Esophagus (tissue), 2 donors: Measurements from ENCODE around the gene TMEM154. TPM values are rescaled to one million over a fixed set of nuclear protein-coding genes. Genes with fewer than 3 reads are reported as not detected.

Source experiments
- H3K27ac ChIP-seq, 2 donors: one replicate each; pipeline ENCODE4 v1.5.1; 2013; ENCODE audit warnings: low read depth in 2 of 2, mild to moderate bottlenecking in 2 of 2, inconsistent platforms in 1 of 2, low read length in 1 of 2, moderate library complexity in 1 of 2
- H3K27me3 ChIP-seq, 2 donors: one replicate each; pipeline ENCODE4 v1.6.1; 2013; ENCODE audit warnings: low read length in 2 of 2, control low read depth in 1 of 2, mild to moderate bottlenecking in 1 of 2; ENCODE audit not compliant: insufficient read depth in 2 of 2, control insufficient read depth in 1 of 2
- H3K36me3 ChIP-seq, 2 donors: one replicate each; pipeline ENCODE4 v1.6.1; 2013; ENCODE audit warnings: low read length in 1 of 2; ENCODE audit not compliant: control insufficient read depth in 2 of 2, insufficient read depth in 2 of 2
- H3K4me1 ChIP-seq, 2 donors: one replicate each; pipeline ENCODE4 v1.6.1; 2013; ENCODE audit warnings: low read length in 1 of 2; ENCODE audit not compliant: control insufficient read depth in 2 of 2, insufficient read depth in 2 of 2
- H3K4me3 ChIP-seq, 2 donors: one replicate each; pipeline ENCODE4 v1.5.1; 2013; ENCODE audit warnings: low read length in 2 of 2, mild to moderate bottlenecking in 2 of 2, low read depth in 1 of 2, moderate library complexity in 1 of 2
- H3K9me3 ChIP-seq, 2 donors: one replicate each; pipeline ENCODE4 v1.6.1; 2013; ENCODE audit warnings: mild to moderate bottlenecking in 2 of 2, low read depth in 1 of 2, low read length in 1 of 2, moderate library complexity in 1 of 2; ENCODE audit not compliant: control insufficient read depth in 2 of 2, insufficient read depth in 1 of 2
- WGBS, 2 donors: extraction: QIAGEN DNeasy Blood & Tissue Kit; methylation state at CpG; one replicate each; pipeline ENCODE4 v1.1.7; 2013; 5-methylcytosine and 5-hydroxymethylcytosine counted together
- polyA plus RNA-seq, 2 donors: library from polyadenylated mRNA; stranded (reverse); fragments of 200-250 nt; gene quantifications; one replicate each; pipeline ENCODE4 v1.2.3, GENCODE V29; 2013
- donor health status: healthy with polysubstance abuse.
- donor health status: Bipolar disorder and iron deficiency.

TMEM154 gene
- polyA plus RNA-seq, 2 donors, result 17.7 to 24.2 TPM

GRCh38 chr4:152578670-152579069, 101.1 kb downstream of the TMEM154 start:
- WGBS, 2 donors, result 62 to 78% methylated on average over 1 of the region's 1 CpG
- H3K4me3 ChIP-seq, result no peak overlapping the region
- no peaks in the 10 kb centered on the region for H3K27me3 ChIP-seq
- no peaks in the 10 kb centered on the region for H3K4me1 ChIP-seq
- H3K9me3 ChIP-seq, result no peaks in the 10 kb centered on the region
- H3K36me3 ChIP-seq, result no peaks in the 10 kb centered on the region
- H3K27ac ChIP-seq, result no peak overlapping the region

DNA sequence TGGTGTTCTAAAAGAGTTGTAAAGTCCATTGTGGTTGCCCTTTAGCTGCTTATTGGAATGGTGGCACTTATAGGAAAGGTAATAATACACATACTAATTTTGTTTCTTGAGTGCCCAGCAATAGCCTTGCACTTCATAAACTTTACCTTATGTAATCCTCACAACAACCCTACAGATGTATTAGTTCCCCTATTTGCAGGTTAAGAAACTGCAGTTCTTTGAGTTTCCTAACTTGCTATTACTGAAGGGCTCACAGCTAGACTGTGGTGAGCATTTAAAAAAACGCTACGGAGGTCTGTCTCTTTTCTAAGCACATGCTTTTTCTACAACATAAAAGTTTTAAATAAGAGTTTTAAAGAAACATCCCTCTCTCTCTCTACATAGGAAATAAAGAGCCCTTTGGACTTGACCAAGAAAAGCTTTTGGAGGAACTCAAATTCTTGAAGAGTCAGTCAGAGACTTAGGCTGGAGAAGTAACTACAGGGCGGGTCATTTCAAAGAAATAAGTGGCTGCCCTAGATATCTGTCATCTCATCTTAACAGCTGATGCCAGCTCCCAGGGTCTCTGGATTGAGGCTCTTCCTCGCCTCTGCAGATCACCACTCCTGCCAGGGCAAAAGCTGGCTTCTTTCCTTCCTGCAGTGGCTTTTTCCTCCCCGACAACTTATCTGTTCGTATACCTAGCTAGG, 101.9 kb downstream of the TMEM154 start:
- WGBS, 2 donors, result 64 to 70% methylated on average over 6 of the region's 6 CpGs
- Histone ChIP-seq H3K9me3 (no peaks in the 10 kb centered on the region), H3K4me3 (no peak overlapping the region), H3K4me1 (no peaks in the 10 kb centered on the region), H3K27me3 (no peaks in the 10 kb centered on the region), H3K27ac (no peak overlapping the region), H3K36me3 (no peaks in the 10 kb centered on the region)

GRCh38 chr4:152575533-152575932, 104.3 kb downstream of the TMEM154 start:
- Histone ChIP-seq H3K4me3 (no peak overlapping the region), H3K27me3 (no peaks in the 10 kb centered on the region), H3K9me3 (no peaks in the 10 kb centered on the region), H3K4me1 (no peaks in the 10 kb centered on the region), H3K36me3 (no peaks in the 10 kb centered on the region), H3K27ac (no peak overlapping the region)
- WGBS, 2 donors, result 68 to 90% methylated on average over 1 of the region's 1 CpG

- Histone ChIP-seq H3K4me3 (no peak overlapping the region), H3K27me3 (no peaks in the 10 kb centered on the region), H3K9me3 (no peaks in the 10 kb centered on the region), H3K27ac (no peak overlapping the region), H3K36me3 (no peaks in the 10 kb centered on the region), H3K4me1 (no peaks in the 10 kb centered on the region)
- 78 to 79% methylated on average over 2 of the region's 2 CpGs for WGBS, 2 donors
These were observed 105.9 kb downstream of the TMEM154 start for GRCh38 chr4:152573861-152574260.

DNA sequence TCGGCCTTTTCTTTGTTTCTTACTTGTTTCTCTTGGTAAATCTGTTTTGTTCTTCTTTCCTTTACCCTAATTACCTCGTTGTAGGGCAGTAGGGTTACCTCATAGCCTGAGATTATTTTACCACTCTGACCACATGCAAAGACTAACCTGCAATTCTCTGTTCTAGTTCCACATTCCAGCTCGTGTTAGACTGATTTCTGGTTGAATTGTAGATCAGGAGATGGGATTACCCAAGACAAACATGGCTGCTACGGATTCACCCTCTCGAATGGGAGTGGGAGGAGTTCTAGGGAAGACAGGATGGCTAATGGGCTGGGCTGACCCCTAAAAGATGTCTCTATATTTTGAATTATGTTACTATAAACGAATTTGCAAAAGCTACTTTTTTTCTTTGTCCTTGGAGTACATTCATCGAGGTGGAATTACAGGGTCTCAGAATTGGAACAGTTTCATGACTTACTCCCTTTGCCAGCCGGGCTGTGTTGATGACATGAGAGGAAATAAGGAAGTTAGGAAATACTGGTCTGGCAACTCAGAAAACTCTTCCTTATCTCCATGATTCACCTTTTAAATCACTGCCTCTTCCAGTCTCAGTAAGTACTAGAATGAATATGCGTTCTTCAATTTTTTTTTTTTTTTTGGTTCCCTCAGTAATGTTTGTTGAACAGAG, 107.2 kb downstream of the TMEM154 start:
- Histone ChIP-seq H3K36me3 (no peaks in the 10 kb centered on the region), H3K27ac (peak overlapping the region in 1 of 2 donors; percentile 45), H3K4me1 (no peaks in the 10 kb centered on the region), H3K9me3 (no peaks in the 10 kb centered on the region), H3K27me3 (no peaks in the 10 kb centered on the region), H3K4me3 (no peak overlapping the region)
- 54 to 59% methylated on average over 9 of the region's 9 CpGs for WGBS, 2 donors

- WGBS, 2 donors, result 75 to 90% methylated on average over 1 of the region's 1 CpG
- Histone ChIP-seq H3K4me3 (no peak overlapping the region), H3K27ac (no peak overlapping the region), H3K9me3 (no peaks in the 10 kb centered on the region), H3K36me3 (no peaks in the 10 kb centered on the region), H3K4me1 (no peaks in the 10 kb centered on the region), H3K27me3 (no peaks in the 10 kb centered on the region)
These were observed 108.0 kb downstream of the TMEM154 start for GRCh38 chr4:152571770-152572169.

- H3K27me3 ChIP-seq, result no peaks in the 10 kb centered on the region
- no peaks in the 10 kb centered on the region for H3K36me3 ChIP-seq
- no peaks in the 10 kb centered on the region for H3K4me1 ChIP-seq
- 68 to 76% methylated on average over 1 of the region's 1 CpG for WGBS, 2 donors
- H3K27ac ChIP-seq, result no peak overlapping the region
- H3K4me3 ChIP-seq, result no peak overlapping the region
- H3K9me3 ChIP-seq, result no peaks in the 10 kb centered on the region
These were observed 108.5 kb downstream of the TMEM154 start for GRCh38 chr4:152571296-152571695.

Other genes starting within 250 kb of the TMEM154 start
- gene FBXW7, start 143.9 kb downstream of the TMEM154 start, polyA plus RNA-seq, result 10 to 100 TPM in 1 of 2 donors, 1 to 10 TPM in 1; 9.8 to 17.0 TPM
- gene TIGD4, start 99.7 kb upstream of the TMEM154 start, polyA plus RNA-seq, result under 1 TPM; 0.04 to 0.05 TPM
- 10 to 100 TPM; 13.7 to 14.3 TPM for gene ARFIP1, start 100.0 kb upstream of the TMEM154 start, polyA plus RNA-seq